ENCODE measurements around the gene CTSZ.

The CTSZ gene

DNA sequence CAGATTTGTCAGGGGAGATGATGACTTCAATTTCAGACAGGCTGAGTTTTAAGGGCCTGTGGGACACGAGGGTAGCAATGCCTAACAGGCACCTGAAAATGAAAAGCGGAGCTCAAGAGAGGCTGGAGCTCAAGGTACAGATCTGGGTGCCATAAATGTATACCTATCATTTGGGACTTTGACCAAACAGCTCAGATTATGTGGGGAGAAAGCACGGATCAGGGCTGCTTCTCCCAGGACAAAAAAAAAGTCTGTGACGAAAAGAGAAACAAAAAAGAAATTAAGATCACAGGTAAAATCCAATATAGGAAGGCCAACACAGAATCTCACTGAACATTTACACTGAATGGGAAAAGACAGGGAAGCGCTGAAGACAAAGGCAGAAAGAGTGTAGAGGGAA is 33.6 kb upstream of the CTSZ start:
- no peaks in the 10 kb centered on the region for H4K20me1 ChIP-seq (ENCODE audit: insufficient read depth, low read length)
- TF ChIP-seq EZH2 (IDR thresholded peaks at IDR 0.05; ENCODE audit: borderline replicate concordance, low read length) = no peak
- no peak for TF ChIP-seq CTCF (IDR thresholded peaks at IDR 0.05; ENCODE audit: low read length)
- 0 out of 2 replicates have a peak, but pooled peaks cover 3% of the 10 kb centered on the region for H3F3A ChIP-seq (ENCODE audit: insufficient read depth, low read length)
- no peaks in the 10 kb centered on the region for H3K9me3 ChIP-seq (ENCODE audit: low read length)
- H3K36me3 ChIP-seq (ENCODE audit: insufficient read depth, low read length) = peaks cover 52% of the 10 kb centered on the region
- peaks cover 49% of the 10 kb centered on the region for H3K79me2 ChIP-seq (ENCODE audit: insufficient read depth, low read length)
- peak overlapping the region; percentile 86 for H3K4me3 ChIP-seq (ENCODE audit: low read depth, low read length, poor library complexity, severe bottlenecking)
- H3K9ac ChIP-seq (ENCODE audit: low read length) = peak overlapping the region; percentile 82; the same call in 1 of the 2 replicates
- H3K9me2 ChIP-seq (ENCODE audit: low read depth, low read length) = no peaks in the 10 kb centered on the region
- peak overlapping the region; percentile 80 for H3K4me2 ChIP-seq (ENCODE audit: low read length)
- peaks cover 48% of the 10 kb centered on the region for H3K4me1 ChIP-seq (ENCODE audit: insufficient read depth, low read length, severe bottlenecking)
- H3K27me3 ChIP-seq (ENCODE audit: insufficient read depth, low read length) = no peaks in the 10 kb centered on the region
- H2AFZ ChIP-seq (ENCODE audit: low read length) = no peak overlapping the region
- H3K27ac ChIP-seq (ENCODE audit: low read depth, low read length, poor library complexity, severe bottlenecking) = no peak overlapping the region

GRCh38 chr20:59039233-59039632 is 32.2 kb upstream of the CTSZ start:
- peaks cover 6% of the 10 kb centered on the region; the same call in 1 of the 2 replicates for H3F3A ChIP-seq (ENCODE audit: insufficient read depth, low read length)
- no peaks in the 10 kb centered on the region for H4K20me1 ChIP-seq (ENCODE audit: insufficient read depth, low read length)
- H3K27ac ChIP-seq (ENCODE audit: low read depth, low read length, poor library complexity, severe bottlenecking) = no peak overlapping the region

GRCh38 chr20:59037386-59037785 is 30.3 kb upstream of the CTSZ start:
- Histone ChIP-seq H3K9me3 (ENCODE audit: low read length) (no peaks in the 10 kb centered on the region), H3F3A (ENCODE audit: insufficient read depth, low read length) (peaks cover 13% of the 10 kb centered on the region), H3K36me3 (ENCODE audit: insufficient read depth, low read length) (peaks cover 76% of the 10 kb centered on the region), H3K9me2 (ENCODE audit: low read depth, low read length) (no peaks in the 10 kb centered on the region), H3K9ac (ENCODE audit: low read length) (no peak overlapping the region), H4K20me1 (ENCODE audit: insufficient read depth, low read length) (no peaks in the 10 kb centered on the region), H2AFZ (ENCODE audit: low read length) (no peak overlapping the region), H3K79me2 (ENCODE audit: insufficient read depth, low read length) (peaks cover 48% of the 10 kb centered on the region), H3K4me1 (ENCODE audit: insufficient read depth, low read length, severe bottlenecking) (peaks cover 44% of the 10 kb centered on the region), H3K27me3 (ENCODE audit: insufficient read depth, low read length) (no peaks in the 10 kb centered on the region), H3K4me2 (ENCODE audit: low read length) (no peak overlapping the region), H3K27ac (ENCODE audit: low read depth, low read length, poor library complexity, severe bottlenecking) (no peak overlapping the region), H3K4me3 (ENCODE audit: low read depth, low read length, poor library complexity, severe bottlenecking) (no peak overlapping the region)
- TF ChIP-seq EZH2 (IDR thresholded peaks at IDR 0.05; ENCODE audit: borderline replicate concordance, low read length) = no peak
- TF ChIP-seq CTCF (IDR thresholded peaks at IDR 0.05; ENCODE audit: low read length) = no peak

More at GRCh38 chr20:59039233-59039632, 32.2 kb upstream of the CTSZ start:
- Histone ChIP-seq H3K4me3 (ENCODE audit: low read depth, low read length, poor library complexity, severe bottlenecking) (no peak overlapping the region), H3K9me2 (ENCODE audit: low read depth, low read length) (no peaks in the 10 kb centered on the region), H3K4me2 (ENCODE audit: low read length) (peak overlapping the region; percentile 80), H3K36me3 (ENCODE audit: insufficient read depth, low read length) (peaks cover 65% of the 10 kb centered on the region), H3K4me1 (ENCODE audit: insufficient read depth, low read length, severe bottlenecking) (peaks cover 46% of the 10 kb centered on the region), H3K9me3 (ENCODE audit: low read length) (no peaks in the 10 kb centered on the region), H3K79me2 (ENCODE audit: insufficient read depth, low read length) (peaks cover 49% of the 10 kb centered on the region), H3K9ac (ENCODE audit: low read length) (peak overlapping the region; percentile 26; the same call in 1 of the 2 replicates), H3K27me3 (ENCODE audit: insufficient read depth, low read length) (no peaks in the 10 kb centered on the region), H2AFZ (ENCODE audit: low read length) (no peak overlapping the region)
- no peak for TF ChIP-seq CTCF (IDR thresholded peaks at IDR 0.05; ENCODE audit: low read length)
